ENCODE data around the gene SRC. TPM values are rescaled to one million over a fixed set of nuclear protein-coding genes. Genes with fewer than 3 reads are reported as not detected.

The SRC gene
- total RNA-seq, 4 donors from 2014 or later, result 27.5 to 52.2 (median 42.3) TPM

DNA sequence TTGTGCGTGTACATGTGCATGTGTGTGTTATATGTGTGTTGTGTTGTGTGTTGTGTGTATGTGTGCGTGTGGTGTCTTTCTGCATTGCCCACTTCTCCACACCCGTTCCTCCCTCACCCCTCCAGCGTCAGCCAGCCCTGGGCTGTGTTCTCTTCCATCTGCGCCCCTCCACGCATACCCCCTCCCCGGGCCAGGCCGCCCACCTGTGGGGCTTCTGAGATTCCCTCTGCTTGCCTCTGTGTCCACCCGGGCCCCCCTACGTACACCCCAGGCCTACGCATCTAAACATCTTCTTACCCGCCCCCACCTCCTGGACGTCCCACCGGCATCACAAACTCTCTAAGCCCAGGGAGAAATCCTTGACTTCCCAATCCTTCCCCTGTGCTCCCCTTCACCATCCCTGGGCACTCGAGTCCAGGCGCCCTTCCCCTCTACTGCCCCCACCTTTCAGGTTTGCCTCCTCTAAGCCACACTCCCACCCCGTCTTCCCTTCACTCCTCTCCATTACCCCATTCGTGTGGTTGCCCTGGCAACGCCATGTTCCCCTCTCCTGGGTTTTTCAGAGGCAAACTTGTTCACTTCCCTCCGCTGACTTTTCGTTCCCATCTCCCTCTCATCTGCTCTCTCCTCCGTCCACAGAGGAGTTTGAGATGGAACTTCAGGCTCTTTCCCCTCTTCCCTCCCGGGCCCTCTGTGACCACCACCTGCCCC is 93.4 kb downstream of the SRC start:
- no peak for DNase-seq (ENCODE audit: extremely low spot score)
- TF ChIP-seq POLR2AphosphoS5 (IDR thresholded peaks at IDR 0.05), result no peak
- TF ChIP-seq, protein P1, sequence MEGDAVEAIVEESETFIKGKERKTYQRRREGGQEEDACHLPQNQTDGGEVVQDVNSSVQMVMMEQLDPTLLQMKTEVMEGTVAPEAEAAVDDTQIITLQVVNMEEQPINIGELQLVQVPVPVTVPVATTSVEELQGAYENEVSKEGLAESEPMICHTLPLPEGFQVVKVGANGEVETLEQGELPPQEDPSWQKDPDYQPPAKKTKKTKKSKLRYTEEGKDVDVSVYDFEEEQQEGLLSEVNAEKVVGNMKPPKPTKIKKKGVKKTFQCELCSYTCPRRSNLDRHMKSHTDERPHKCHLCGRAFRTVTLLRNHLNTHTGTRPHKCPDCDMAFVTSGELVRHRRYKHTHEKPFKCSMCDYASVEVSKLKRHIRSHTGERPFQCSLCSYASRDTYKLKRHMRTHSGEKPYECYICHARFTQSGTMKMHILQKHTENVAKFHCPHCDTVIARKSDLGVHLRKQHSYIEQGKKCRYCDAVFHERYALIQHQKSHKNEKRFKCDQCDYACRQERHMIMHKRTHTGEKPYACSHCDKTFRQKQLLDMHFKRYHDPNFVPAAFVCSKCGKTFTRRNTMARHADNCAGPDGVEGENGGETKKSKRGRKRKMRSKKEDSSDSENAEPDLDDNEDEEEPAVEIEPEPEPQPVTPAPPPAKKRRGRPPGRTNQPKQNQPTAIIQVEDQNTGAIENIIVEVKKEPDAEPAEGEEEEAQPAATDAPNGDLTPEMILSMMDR (IDR thresholded peaks at IDR 0.05), result no peak
- intact Hi-C loops (cut with DNase I), result no loop called here
- Histone ChIP-seq H3K4me1 (no peaks in the 10 kb centered on the region), H3K27me3 (peaks cover 0 to 5% (median 0%) of the 10 kb centered on the region in 4 donors), H3K27ac (replicated peaks in 1 of 4) (no peak overlapping the region), H3K4me3 (no peak overlapping the region), H3K36me3 (no peaks in the 10 kb centered on the region), H3K9me3 (no peaks in the 10 kb centered on the region)
- 72% methylated on average over 23 of the region's 23 CpGs for WGBS

DNA sequence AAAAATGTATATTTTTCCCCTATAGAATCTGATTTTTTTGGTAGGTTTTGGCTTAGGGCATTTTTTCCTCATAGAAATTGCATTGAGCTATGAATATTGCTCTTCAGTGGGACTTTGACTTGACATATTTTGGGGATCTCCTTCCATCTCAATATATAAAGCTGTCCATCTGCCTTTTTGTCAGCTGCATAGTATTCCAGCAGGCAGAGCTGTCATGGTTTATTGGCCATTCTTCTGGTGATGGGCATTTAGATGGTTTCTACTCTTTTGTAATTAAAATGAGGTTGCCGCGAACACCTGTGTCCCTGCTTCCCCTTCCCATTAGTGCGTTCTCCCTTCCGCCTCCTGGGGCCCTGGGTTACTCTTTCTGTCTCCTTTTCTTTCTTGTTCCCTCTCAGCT is 95.1 kb downstream of the SRC start:
- no peaks in the 10 kb centered on the region for H3K9me3 ChIP-seq
- WGBS, result 96% methylated on average over 4 of the region's 4 CpGs
- no peaks in the 10 kb centered on the region for H3K36me3 ChIP-seq
- no peak overlapping the region for H3K4me3 ChIP-seq
- no peaks in the 10 kb centered on the region for H3K4me1 ChIP-seq
- DNase-seq (ENCODE audit: extremely low spot score), result no peak
- H3K27me3 ChIP-seq, result peaks cover 0 to 5% (median 0%) of the 10 kb centered on the region in 4 donors
- TF ChIP-seq POLR2AphosphoS5 (IDR thresholded peaks at IDR 0.05) (no peak), POLR2A (IDR thresholded peaks at IDR 0.05; ENCODE audit: low read depth) (no peak), EP300 (IDR thresholded peaks at IDR 0.05) (no peak)
- TF ChIP-seq, protein P1 (IDR thresholded peaks at IDR 0.05), result no peak
- no peak overlapping the region for H3K27ac ChIP-seq (replicated peaks in 1 of 4)
- intact Hi-C loops (cut with DNase I), result no loop called here

- no peak overlapping the region for H3K27ac ChIP-seq (replicated peaks in 1 of 4)
- intact Hi-C loops (cut with DNase I), result no loop called here
- H3K4me3 ChIP-seq, result no peak overlapping the region
- H3K27me3 ChIP-seq, result peaks cover 0 to 5% (median 0%) of the 10 kb centered on the region in 4 donors
- no peaks in the 10 kb centered on the region for H3K36me3 ChIP-seq
- no peak for DNase-seq (ENCODE audit: extremely low spot score)
- H3K4me1 ChIP-seq, result no peaks in the 10 kb centered on the region
- 86% methylated on average over 1 of the region's 1 CpG for WGBS
- TF ChIP-seq, protein P1 (IDR thresholded peaks at IDR 0.05), result no peak
- TF ChIP-seq EP300 (IDR thresholded peaks at IDR 0.05), result no peak
- TF ChIP-seq POLR2AphosphoS5 (IDR thresholded peaks at IDR 0.05), result no peak
- TF ChIP-seq POLR2A (IDR thresholded peaks at IDR 0.05; ENCODE audit: low read depth), result no peak
- H3K9me3 ChIP-seq, result no peaks in the 10 kb centered on the region
Measured at GRCh38 chr20:37442547-37442946, 96.6 kb downstream of the SRC start.

GRCh38 chr20:37442986-37443385 is 97.0 kb downstream of the SRC start:
- no peak for DNase-seq (ENCODE audit: extremely low spot score)
- intact Hi-C loops (cut with DNase I), result no loop called here
- 83% methylated on average over 3 of the region's 3 CpGs for WGBS
- peaks cover 0 to 5% (median 0%) of the 10 kb centered on the region in 4 donors for H3K27me3 ChIP-seq
- TF ChIP-seq EP300 (IDR thresholded peaks at IDR 0.05), result no peak
- no peak for TF ChIP-seq POLR2AphosphoS5 (IDR thresholded peaks at IDR 0.05)
- TF ChIP-seq POLR2A (IDR thresholded peaks at IDR 0.05; ENCODE audit: low read depth), result no peak
- TF ChIP-seq, protein P1 (IDR thresholded peaks at IDR 0.05), result no peak
- H3K4me1 ChIP-seq, result no peaks in the 10 kb centered on the region
- no peak overlapping the region for H3K27ac ChIP-seq (replicated peaks in 1 of 4)
- no peaks in the 10 kb centered on the region for H3K9me3 ChIP-seq
- no peaks in the 10 kb centered on the region for H3K36me3 ChIP-seq
- H3K4me3 ChIP-seq, result no peak overlapping the region

- 89% methylated on average over 4 of the region's 4 CpGs for WGBS
- TF ChIP-seq, protein P1 (IDR thresholded peaks at IDR 0.05), result no peak
- TF ChIP-seq EP300 (IDR thresholded peaks at IDR 0.05) (no peak), POLR2A (IDR thresholded peaks at IDR 0.05; ENCODE audit: low read depth) (no peak), POLR2AphosphoS5 (IDR thresholded peaks at IDR 0.05) (no peak)
- DNase-seq (ENCODE audit: extremely low spot score), result no peak
- H3K27me3 ChIP-seq, result no peaks in the 10 kb centered on the region
- H3K4me1 ChIP-seq, result no peaks in the 10 kb centered on the region
- intact Hi-C loops (cut with DNase I), result no loop called here
- H3K36me3 ChIP-seq, result no peaks in the 10 kb centered on the region
- no peak overlapping the region for H3K4me3 ChIP-seq
- no peak overlapping the region for H3K27ac ChIP-seq (replicated peaks in 1 of 4)
- no peaks in the 10 kb centered on the region for H3K9me3 ChIP-seq
Measured at GRCh38 chr20:37443596-37443995, 97.7 kb downstream of the SRC start.

All from esophagus muscularis mucosa (tissue), 4 donors.